ENCODE data around the gene SETD7.

Gene SETD7

DNA sequence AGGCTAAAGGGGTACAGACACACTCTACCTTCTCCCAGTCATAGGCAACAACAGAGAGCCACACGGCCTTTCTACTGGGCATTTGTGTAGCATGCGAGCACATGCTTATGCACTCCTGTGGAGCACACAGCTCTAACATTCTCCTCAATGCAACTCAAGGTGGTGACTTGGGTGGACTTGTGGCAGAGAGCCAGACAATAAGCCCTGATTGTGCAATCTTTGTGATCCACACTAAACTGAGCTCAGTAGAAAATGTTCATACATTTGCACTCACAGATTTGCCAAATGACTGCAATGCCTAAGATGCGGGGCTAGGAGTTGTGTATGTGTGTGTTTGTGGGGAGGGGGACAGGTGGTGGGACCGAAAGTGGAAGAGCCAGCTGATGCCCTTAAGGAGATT, 31.4 kb upstream of the SETD7 start:
- WGBS (ENCODE audit: insufficient coverage): 89% methylated on average over 3 of the region's 4 CpGs
- Histone ChIP-seq H3K4me3 (ENCODE audit: control insufficient read depth in 1 of 7, extremely low read depth in 1 of 7, insufficient read depth in 4 of 7, low read depth in 2 of 7, low read length in 6 of 7) (no peak overlapping the region), H3K27ac (ENCODE audit: insufficient read depth in 1 of 2, low read depth in 1 of 2, low read length in 2 of 2, poor library complexity in 1 of 2, severe bottlenecking in 2 of 2) (no peak overlapping the region), H3K27me3 (replicated peaks in 2 of 5; ENCODE audit: control insufficient read depth in 4 of 5, insufficient read depth in 5 of 5, low read length in 4 of 5) (no peaks in the 10 kb centered on the region), H3K36me3 (ENCODE audit: control insufficient read depth in 4 of 4, insufficient read depth in 4 of 4, low read length in 3 of 4) (no peaks in the 10 kb centered on the region), H3K4me1 (ENCODE audit: control extremely low read depth in 1 of 4, control insufficient read depth in 4 of 4, insufficient read depth in 4 of 4, low read length in 3 of 4) (no peaks in the 10 kb centered on the region), H3K9me3 (ENCODE audit: control extremely low read depth in 1 of 5, control insufficient read depth in 4 of 5, insufficient read depth in 2 of 5, low read depth in 1 of 5, low read length in 4 of 5) (no peaks in the 10 kb centered on the region)
- ChIA-PET CTCF (interaction anchor here (0.8 to 2.3 kb wide), 4 partner anchors 12 to 51 kb away, joined by 3 to 8 read pairs (median 4); no protein-coding TSS in a partner anchor), POLR2A (interaction anchor here (0.6 kb wide), 1 partner anchor 161 kb away, joined by 3 read pairs; no protein-coding TSS in a partner anchor)
- DNase-seq: no peak

DNA sequence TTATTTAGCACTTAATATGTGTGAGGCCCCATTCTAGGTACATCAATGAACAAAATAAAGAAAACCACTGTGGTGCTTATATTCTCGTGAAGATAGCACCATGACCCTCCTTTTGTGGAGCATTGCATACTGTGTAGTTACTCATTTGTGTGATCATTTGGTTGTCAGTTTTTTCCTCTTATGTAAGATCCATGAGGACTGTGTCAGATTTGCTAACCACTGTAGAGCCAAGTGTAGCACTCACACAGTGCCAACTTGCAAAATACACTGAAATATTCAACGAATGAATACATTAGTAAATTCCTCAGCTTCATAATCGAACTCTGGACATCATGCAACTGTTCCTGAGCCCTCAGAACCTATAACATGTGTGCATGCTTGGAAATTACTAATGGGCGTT, 29.5 kb upstream of the SETD7 start:
- POLR2A ChIA-PET: no interaction called here
- DNase-seq: no peak
- Histone ChIP-seq H3K27ac (ENCODE audit: insufficient read depth in 1 of 2, low read depth in 1 of 2, low read length in 2 of 2, poor library complexity in 1 of 2, severe bottlenecking in 2 of 2) (no peak overlapping the region), H3K4me1 (ENCODE audit: control extremely low read depth in 1 of 4, control insufficient read depth in 4 of 4, insufficient read depth in 4 of 4, low read length in 3 of 4) (no peaks in the 10 kb centered on the region), H3K4me3 (ENCODE audit: control insufficient read depth in 1 of 7, extremely low read depth in 1 of 7, insufficient read depth in 4 of 7, low read depth in 2 of 7, low read length in 6 of 7) (no peak overlapping the region), H3K27me3 (replicated peaks in 2 of 5; ENCODE audit: control insufficient read depth in 4 of 5, insufficient read depth in 5 of 5, low read length in 4 of 5) (no peaks in the 10 kb centered on the region), H3K9me3 (ENCODE audit: control extremely low read depth in 1 of 5, control insufficient read depth in 4 of 5, insufficient read depth in 2 of 5, low read depth in 1 of 5, low read length in 4 of 5) (no peaks in the 10 kb centered on the region), H3K36me3 (ENCODE audit: control insufficient read depth in 4 of 4, insufficient read depth in 4 of 4, low read length in 3 of 4) (no peaks in the 10 kb centered on the region)
- 95% methylated on average over 3 of the region's 4 CpGs for WGBS (ENCODE audit: insufficient coverage)
- CTCF ChIA-PET: interaction anchor here (1.2 kb wide), 1 partner anchor 18 kb away, joined by 4 read pairs; no protein-coding TSS in a partner anchor

DNA sequence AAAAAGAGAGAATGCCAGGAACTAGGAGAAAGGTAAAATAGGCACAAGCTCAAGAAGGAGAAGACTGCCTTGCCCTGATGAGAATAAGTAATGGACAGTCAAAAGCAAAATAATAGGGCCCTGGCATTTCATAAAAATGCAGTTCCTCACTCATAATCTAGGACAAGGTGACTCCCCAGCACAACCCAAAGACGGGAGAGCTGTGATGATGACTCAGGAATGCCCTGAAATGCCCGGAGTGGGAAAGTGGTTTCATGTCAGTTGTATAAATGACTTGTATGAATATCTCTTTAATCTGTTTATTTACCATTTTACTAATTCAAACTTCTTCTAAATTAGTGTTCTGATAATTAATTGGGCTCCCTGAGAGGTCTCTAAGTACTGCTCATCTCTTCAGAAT, 28.8 kb upstream of the SETD7 start:
- Histone ChIP-seq H3K4me1 (ENCODE audit: control extremely low read depth in 1 of 4, control insufficient read depth in 4 of 4, insufficient read depth in 4 of 4, low read length in 3 of 4) (no peaks in the 10 kb centered on the region), H3K27me3 (replicated peaks in 2 of 5; ENCODE audit: control insufficient read depth in 4 of 5, insufficient read depth in 5 of 5, low read length in 4 of 5) (no peaks in the 10 kb centered on the region), H3K36me3 (ENCODE audit: control insufficient read depth in 4 of 4, insufficient read depth in 4 of 4, low read length in 3 of 4) (no peaks in the 10 kb centered on the region), H3K4me3 (ENCODE audit: control insufficient read depth in 1 of 7, extremely low read depth in 1 of 7, insufficient read depth in 4 of 7, low read depth in 2 of 7, low read length in 6 of 7) (no peak overlapping the region), H3K27ac (ENCODE audit: insufficient read depth in 1 of 2, low read depth in 1 of 2, low read length in 2 of 2, poor library complexity in 1 of 2, severe bottlenecking in 2 of 2) (no peak overlapping the region), H3K9me3 (ENCODE audit: control extremely low read depth in 1 of 5, control insufficient read depth in 4 of 5, insufficient read depth in 2 of 5, low read depth in 1 of 5, low read length in 4 of 5) (no peaks in the 10 kb centered on the region)
- CTCF ChIA-PET: interaction anchor here (0.7 to 1.2 kb wide), 3 partner anchors 19 to 914 kb away, joined by 3 to 4 read pairs (median 3); no protein-coding TSS in a partner anchor
- POLR2A ChIA-PET: no interaction called here
- no peak for DNase-seq
- WGBS (ENCODE audit: insufficient coverage): no CpG with 5 or more reads among the region's 2 CpGs

DNA sequence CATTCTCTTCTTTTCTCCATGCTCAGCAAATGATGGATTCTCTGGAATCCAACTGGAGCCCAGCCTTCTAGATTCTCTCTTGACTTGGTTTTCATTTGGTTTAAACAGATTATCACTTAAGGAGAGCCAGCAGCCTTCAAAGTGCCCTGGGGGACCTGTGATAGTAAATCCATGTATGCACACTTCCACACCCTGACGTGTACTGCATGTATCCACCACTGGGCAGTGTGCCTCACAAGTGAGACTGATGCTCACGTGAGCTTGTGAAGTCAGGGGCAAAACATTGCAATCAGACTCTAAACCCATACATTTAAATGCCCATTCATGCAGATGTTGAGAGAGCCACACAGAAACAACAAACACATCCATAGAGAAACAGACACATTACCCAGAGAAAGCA, 28.0 kb upstream of the SETD7 start:
- CTCF ChIA-PET: interaction anchor here (0.7 to 2.0 kb wide), 4 partner anchors 19 to 915 kb away, joined by 3 to 9 read pairs (median 6); no protein-coding TSS in a partner anchor
- WGBS (ENCODE audit: insufficient coverage): 100% methylated on average over 2 of the region's 2 CpGs

DNA sequence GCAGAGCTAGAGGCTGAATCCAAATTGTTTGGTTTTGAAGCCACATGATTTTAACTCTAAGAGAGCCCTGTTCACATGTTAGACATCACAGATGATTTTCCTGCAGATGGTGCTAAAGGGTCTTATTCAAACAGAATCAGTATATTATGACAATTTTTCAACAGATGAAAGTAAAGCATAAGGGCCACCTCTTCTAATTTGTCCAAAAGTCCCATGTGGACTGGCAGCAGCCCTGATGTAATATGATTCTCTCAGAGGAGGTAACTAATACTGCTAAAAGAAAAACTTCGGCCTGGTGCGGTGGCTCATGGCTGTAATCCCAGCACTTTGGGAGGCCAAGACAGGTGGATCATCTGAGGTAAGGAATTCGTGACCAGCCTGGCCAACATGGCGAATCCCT, 26.0 kb upstream of the SETD7 start:
- Histone ChIP-seq H3K27ac (ENCODE audit: insufficient read depth in 1 of 2, low read depth in 1 of 2, low read length in 2 of 2, poor library complexity in 1 of 2, severe bottlenecking in 2 of 2) (no peak overlapping the region), H3K36me3 (ENCODE audit: control insufficient read depth in 4 of 4, insufficient read depth in 4 of 4, low read length in 3 of 4) (no peaks in the 10 kb centered on the region), H3K4me1 (ENCODE audit: control extremely low read depth in 1 of 4, control insufficient read depth in 4 of 4, insufficient read depth in 4 of 4, low read length in 3 of 4) (no peaks in the 10 kb centered on the region), H3K27me3 (replicated peaks in 2 of 5; ENCODE audit: control insufficient read depth in 4 of 5, insufficient read depth in 5 of 5, low read length in 4 of 5) (no peaks in the 10 kb centered on the region), H3K9me3 (ENCODE audit: control extremely low read depth in 1 of 5, control insufficient read depth in 4 of 5, insufficient read depth in 2 of 5, low read depth in 1 of 5, low read length in 4 of 5) (no peaks in the 10 kb centered on the region), H3K4me3 (ENCODE audit: control insufficient read depth in 1 of 7, extremely low read depth in 1 of 7, insufficient read depth in 4 of 7, low read depth in 2 of 7, low read length in 6 of 7) (no peak overlapping the region)
- ChIA-PET POLR2A (no interaction called here), CTCF (interaction anchor here (1.0 to 1.5 kb wide), 4 partner anchors 69 to 83 kb away, joined by 3 to 5 read pairs (median 4); no protein-coding TSS in a partner anchor)
- WGBS (ENCODE audit: insufficient coverage): 100% methylated on average over 4 of the region's 4 CpGs
- peak in 2 of 3 donors; percentile 31 to 52 for DNase-seq

More for the DNA sequence above, 28.0 kb upstream of the SETD7 start:
- H3K4me1 ChIP-seq (ENCODE audit: control extremely low read depth in 1 of 4, control insufficient read depth in 4 of 4, insufficient read depth in 4 of 4, low read length in 3 of 4): no peaks in the 10 kb centered on the region
- H3K9me3 ChIP-seq (ENCODE audit: control extremely low read depth in 1 of 5, control insufficient read depth in 4 of 5, insufficient read depth in 2 of 5, low read depth in 1 of 5, low read length in 4 of 5): no peaks in the 10 kb centered on the region
- no peak overlapping the region for H3K27ac ChIP-seq (ENCODE audit: insufficient read depth in 1 of 2, low read depth in 1 of 2, low read length in 2 of 2, poor library complexity in 1 of 2, severe bottlenecking in 2 of 2)
- H3K27me3 ChIP-seq (replicated peaks in 2 of 5; ENCODE audit: control insufficient read depth in 4 of 5, insufficient read depth in 5 of 5, low read length in 4 of 5): no peaks in the 10 kb centered on the region
- no peak for DNase-seq
- POLR2A ChIA-PET: no interaction called here
- no peaks in the 10 kb centered on the region for H3K36me3 ChIP-seq (ENCODE audit: control insufficient read depth in 4 of 4, insufficient read depth in 4 of 4, low read length in 3 of 4)
- no peak overlapping the region for H3K4me3 ChIP-seq (ENCODE audit: control insufficient read depth in 1 of 7, extremely low read depth in 1 of 7, insufficient read depth in 4 of 7, low read depth in 2 of 7, low read length in 6 of 7)

DNA sequence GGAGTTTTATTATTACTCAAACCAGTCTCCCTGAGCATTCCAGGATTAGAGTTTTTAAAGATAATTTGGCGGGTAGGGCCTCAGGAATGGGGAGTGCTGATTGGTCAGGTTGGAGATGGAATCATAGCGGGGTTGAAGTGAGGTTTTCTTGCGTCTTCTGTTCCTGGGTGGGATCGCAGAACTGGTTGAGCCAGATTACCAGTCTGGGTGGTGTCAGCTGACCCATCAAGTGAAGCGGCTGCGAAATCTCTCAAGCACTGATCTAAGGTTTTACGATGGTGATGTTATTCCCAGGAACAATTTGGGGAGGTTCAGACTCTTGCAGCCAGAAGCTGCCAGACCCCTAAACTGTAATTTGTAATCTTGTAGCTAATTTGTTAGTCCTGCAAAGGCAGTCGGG, 25.1 kb upstream of the SETD7 start:
- Histone ChIP-seq H3K27me3 (replicated peaks in 2 of 5; ENCODE audit: control insufficient read depth in 4 of 5, insufficient read depth in 5 of 5, low read length in 4 of 5) (no peaks in the 10 kb centered on the region), H3K36me3 (ENCODE audit: control insufficient read depth in 4 of 4, insufficient read depth in 4 of 4, low read length in 3 of 4) (no peaks in the 10 kb centered on the region), H3K9me3 (ENCODE audit: control extremely low read depth in 1 of 5, control insufficient read depth in 4 of 5, insufficient read depth in 2 of 5, low read depth in 1 of 5, low read length in 4 of 5) (no peaks in the 10 kb centered on the region), H3K4me3 (ENCODE audit: control insufficient read depth in 1 of 7, extremely low read depth in 1 of 7, insufficient read depth in 4 of 7, low read depth in 2 of 7, low read length in 6 of 7) (no peak overlapping the region), H3K4me1 (ENCODE audit: control extremely low read depth in 1 of 4, control insufficient read depth in 4 of 4, insufficient read depth in 4 of 4, low read length in 3 of 4) (no peaks in the 10 kb centered on the region), H3K27ac (ENCODE audit: insufficient read depth in 1 of 2, low read depth in 1 of 2, low read length in 2 of 2, poor library complexity in 1 of 2, severe bottlenecking in 2 of 2) (no peak overlapping the region)
- ChIA-PET CTCF (interaction anchor here (1.0 to 3.1 kb wide), 4 partner anchors 16 to 76 kb away, joined by 3 to 12 read pairs (median 5); no protein-coding TSS in a partner anchor), POLR2A (no interaction called here)
- DNase-seq: no peak
- WGBS (ENCODE audit: insufficient coverage): 100% methylated on average over 5 of the region's 8 CpGs

DNA sequence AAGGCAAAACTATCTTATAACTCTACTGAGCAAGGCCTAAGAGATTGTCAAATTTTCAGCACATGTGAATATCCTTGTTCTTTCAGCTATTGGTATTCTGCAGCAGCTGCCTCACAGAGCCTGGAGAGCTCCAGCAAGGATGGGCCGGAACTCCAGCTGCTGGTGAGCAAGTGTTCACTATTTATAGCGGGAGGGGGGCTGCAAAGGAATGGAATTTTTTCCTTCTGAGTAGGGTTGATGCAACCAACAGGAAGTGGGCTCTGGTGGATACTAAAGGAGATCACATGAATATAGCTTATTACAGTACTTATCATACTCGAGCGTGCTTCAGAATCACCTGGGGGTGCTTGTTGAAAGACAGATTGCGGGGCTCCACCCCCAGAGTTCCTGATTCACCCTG, 20.2 kb upstream of the SETD7 start:
- ChIA-PET CTCF (interaction anchor here (0.8 kb wide), 1 partner anchor 11 kb away, joined by 3 read pairs; no protein-coding TSS in a partner anchor), POLR2A (interaction anchor here (0.9 kb wide), 1 partner anchor 12 kb away, joined by 3 read pairs; no protein-coding TSS in a partner anchor)
- Histone ChIP-seq H3K9me3 (ENCODE audit: control extremely low read depth in 1 of 5, control insufficient read depth in 4 of 5, insufficient read depth in 2 of 5, low read depth in 1 of 5, low read length in 4 of 5) (no peaks in the 10 kb centered on the region), H3K27ac (ENCODE audit: insufficient read depth in 1 of 2, low read depth in 1 of 2, low read length in 2 of 2, poor library complexity in 1 of 2, severe bottlenecking in 2 of 2) (no peak overlapping the region), H3K4me1 (ENCODE audit: control extremely low read depth in 1 of 4, control insufficient read depth in 4 of 4, insufficient read depth in 4 of 4, low read length in 3 of 4) (peaks cover 0 to 3% (median 0%) of the 10 kb centered on the region in 4 experiments), H3K36me3 (ENCODE audit: control insufficient read depth in 4 of 4, insufficient read depth in 4 of 4, low read length in 3 of 4) (no peaks in the 10 kb centered on the region), H3K4me3 (ENCODE audit: control insufficient read depth in 1 of 7, extremely low read depth in 1 of 7, insufficient read depth in 4 of 7, low read depth in 2 of 7, low read length in 6 of 7) (no peak overlapping the region), H3K27me3 (replicated peaks in 2 of 5; ENCODE audit: control insufficient read depth in 4 of 5, insufficient read depth in 5 of 5, low read length in 4 of 5) (no peaks in the 10 kb centered on the region)
- no peak for DNase-seq
- 97% methylated on average over 3 of the region's 5 CpGs for WGBS (ENCODE audit: insufficient coverage)

Measured in common myeloid progenitor, CD34-positive (primary cell).